Dendritic cell treated with granulocyte-macrophage colony-stimulating factor and Interleukin-4, amounts not matched to agents 40 ng/mL and 50 ng/mL, for 4 days (primary cell): ENCODE data around the gene C18orf32.

ENCODE experiments used
- H3K27ac Mint-ChIP-seq: one replicate; pipeline ENCODE4 v1.8.0; 2022; ENCODE audit warnings: mild to moderate bottlenecking, mixed read lengths
- H3K27me3 Mint-ChIP-seq: one replicate; pipeline ENCODE4 v1.8.0; 2022; ENCODE audit warnings: mild to moderate bottlenecking, mixed read lengths
- H3K36me3 Mint-ChIP-seq: one replicate; pipeline ENCODE4 v1.8.0; 2022; ENCODE audit warnings: low read depth, mixed read lengths
- H3K4me1 Mint-ChIP-seq: one replicate; pipeline ENCODE4 v1.8.0; 2022; ENCODE audit warnings: low read depth, mixed read lengths
- H3K4me3 Mint-ChIP-seq: one replicate; pipeline ENCODE4 v1.8.0; 2022; ENCODE audit warnings: mild to moderate bottlenecking, moderate library complexity, mixed read lengths
- H3K9me3 Mint-ChIP-seq: one replicate; pipeline ENCODE4 v1.8.0; 2022; ENCODE audit warnings: mixed read lengths
- intact Hi-C: fragments of 100-400 bp; cut with micrococcal nuclease; formaldehyde crosslinking; loops from one replicate; pipeline ENCODE4 v1.15.0; 2022

The C18orf32 gene

GRCh38 chr18:49446481-49446880 is 40.6 kb downstream of the C18orf32 start:
- peaks cover 26% of the 10 kb centered on the region for H3K36me3 Mint-ChIP-seq
- no peaks in the 10 kb centered on the region for H3K27me3 Mint-ChIP-seq
- no peak overlapping the region for H3K4me3 Mint-ChIP-seq
- intact Hi-C loops, result loop anchor here (10.0 kb wide), 1 partner anchor 772 kb away; no protein-coding TSS in a partner anchor
- no peak overlapping the region for H3K27ac Mint-ChIP-seq
- peaks cover 22% of the 10 kb centered on the region for H3K4me1 Mint-ChIP-seq
- peaks cover 23% of the 10 kb centered on the region for H3K9me3 Mint-ChIP-seq

DNA sequence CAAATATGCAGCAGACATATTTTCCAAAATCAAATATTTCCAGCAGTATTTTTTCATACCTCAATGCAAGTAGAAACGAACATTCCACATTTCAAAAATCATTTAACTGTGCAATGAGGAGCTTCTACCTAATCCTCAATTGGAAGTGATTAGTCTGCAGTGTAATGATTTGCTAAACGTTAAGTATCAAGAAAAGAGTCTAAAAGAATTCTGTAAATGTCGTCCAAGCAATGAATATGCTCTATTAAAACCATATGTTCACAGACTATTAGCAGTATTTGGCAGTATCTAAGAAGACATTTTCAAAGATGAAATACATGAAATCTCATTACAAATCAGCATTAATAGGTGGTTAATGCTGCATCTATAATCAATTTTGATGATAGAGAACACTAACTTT is 42.5 kb downstream of the C18orf32 start:
- Mint-ChIP-seq H3K27ac (no peak overlapping the region), H3K36me3 (peaks cover 26% of the 10 kb centered on the region), H3K4me1 (peaks cover 24% of the 10 kb centered on the region), H3K4me3 (no peak overlapping the region), H3K9me3 (peaks cover 23% of the 10 kb centered on the region), H3K27me3 (no peaks in the 10 kb centered on the region)
- intact Hi-C loops, result loop anchor here (10.0 kb wide), 1 partner anchor 770 kb away; no protein-coding TSS in a partner anchor

- Mint-ChIP-seq H3K36me3 (peaks cover 21% of the 10 kb centered on the region), H3K9me3 (peaks cover 17% of the 10 kb centered on the region), H3K27me3 (no peaks in the 10 kb centered on the region), H3K4me3 (no peak overlapping the region), H3K4me1 (peaks cover 26% of the 10 kb centered on the region), H3K27ac (no peak overlapping the region)
- intact Hi-C loops, result loop anchor here (10.0 kb wide), 1 partner anchor 769 kb away; no protein-coding TSS in a partner anchor
These were observed 43.2 kb downstream of the C18orf32 start for GRCh38 chr18:49443837-49444236.

- Mint-ChIP-seq H3K4me1 (peaks cover 31% of the 10 kb centered on the region), H3K4me3 (no peak overlapping the region), H3K36me3 (no peaks in the 10 kb centered on the region), H3K27ac (no peak overlapping the region), H3K27me3 (no peaks in the 10 kb centered on the region), H3K9me3 (no peaks in the 10 kb centered on the region)
- intact Hi-C loops, result loop anchor here (10.0 kb wide), 1 partner anchor 767 kb away; no protein-coding TSS in a partner anchor
These were observed 45.6 kb downstream of the C18orf32 start for GRCh38 chr18:49441338-49441938.

- Mint-ChIP-seq H3K4me3 (no peak overlapping the region), H3K4me1 (peaks cover 19% of the 10 kb centered on the region), H3K36me3 (no peaks in the 10 kb centered on the region), H3K27ac (no peak overlapping the region), H3K27me3 (no peaks in the 10 kb centered on the region), H3K9me3 (no peaks in the 10 kb centered on the region)
- intact Hi-C loops, result no loop called here
These were observed 51.9 kb downstream of the C18orf32 start for GRCh38 chr18:49435170-49435569.

DNA sequence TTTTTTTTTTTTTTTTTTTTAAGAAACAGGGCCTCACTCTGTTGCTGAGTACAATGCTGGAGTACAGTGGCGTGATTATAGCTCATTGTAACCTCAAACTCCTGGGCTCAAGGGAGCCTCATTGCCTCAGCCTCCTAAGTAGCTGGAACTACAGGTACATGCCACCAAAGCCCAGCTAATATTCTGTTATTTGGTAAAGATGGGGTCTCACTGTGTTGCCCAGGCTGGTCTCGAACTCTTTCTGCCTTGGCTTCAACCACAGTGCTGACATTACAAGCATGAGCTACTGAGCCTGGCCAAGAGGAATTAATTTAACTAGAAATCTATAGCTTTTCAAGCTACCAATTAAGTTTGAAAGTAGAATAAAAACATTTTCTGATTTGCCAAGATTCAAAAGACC is 54.4 kb downstream of the C18orf32 start:
- intact Hi-C loops, result no loop called here
- H3K4me3 Mint-ChIP-seq, result no peak overlapping the region

GRCh38 chr18:49431165-49431962 is 55.7 kb downstream of the C18orf32 start:
- no peaks in the 10 kb centered on the region for H3K9me3 Mint-ChIP-seq
- intact Hi-C loops, result no loop called here
- H3K4me1 Mint-ChIP-seq, result peaks cover 5% of the 10 kb centered on the region
- H3K27me3 Mint-ChIP-seq, result no peaks in the 10 kb centered on the region
- no peak overlapping the region for H3K4me3 Mint-ChIP-seq
- H3K27ac Mint-ChIP-seq, result no peak overlapping the region
- peaks cover 19% of the 10 kb centered on the region for H3K36me3 Mint-ChIP-seq

More for the DNA sequence above, 54.4 kb downstream of the C18orf32 start:
- Mint-ChIP-seq H3K9me3 (no peaks in the 10 kb centered on the region), H3K27me3 (no peaks in the 10 kb centered on the region), H3K27ac (no peak overlapping the region), H3K36me3 (peaks cover 16% of the 10 kb centered on the region), H3K4me1 (peaks cover 13% of the 10 kb centered on the region)
